ENCODE measurements around the gene TGFBR2.

- TF ChIP-seq CTCF (conservative IDR thresholded peaks at IDR 0.05; ENCODE audit: low read length) (no peak), EZH2phosphoT487 (IDR thresholded peaks at IDR 0.05; ENCODE audit: borderline replicate concordance) (no peak)
Measured at GRCh38 chr3:30711867-30712266, 105.5 kb downstream of the TGFBR2 start.
